Adipose tissue (tissue), 3 donors: ENCODE measurements around the gene FADS2. TPM values are rescaled to one million over a fixed set of nuclear protein-coding genes. Genes with fewer than 3 reads are reported as not detected.
"Not testable (repeated sequence)": the region's sequence is repeated elsewhere in the genome, so short reads cannot be mapped to it uniquely, and the experiment has no call there.

ENCODE experiments used
- H3K27ac ChIP-seq: one replicate; pipeline ENCODE4 v1.5.1; 2013; ENCODE audit warnings: low read depth, low read length
- WGBS, 3 donors: extraction: QIAGEN DNeasy Blood & Tissue Kit; methylation state at CpG; one replicate each; pipeline ENCODE4 v1.1.7; 2013; 5-methylcytosine and 5-hydroxymethylcytosine counted together
- polyA plus RNA-seq, 3 donors: library from polyadenylated mRNA; stranded (reverse); fragments of 200-250 nt; gene quantifications; one replicate each; pipeline ENCODE4 v1.2.3, GENCODE V29; 2013
- donor health status: healthy with polysubstance abuse.
- donor health status: Bipolar disorder and iron deficiency.
- donor health status: healthy.

Gene FADS2
- polyA plus RNA-seq, 3 donors = 10.2 to 42.1 (median 27.9) TPM

- WGBS, 3 donors = 78 to 93% (median 86%) methylated on average over 15 to 16 of the region's 16 CpGs
- H3K27ac ChIP-seq = no peak overlapping the region
These were observed 45.7 kb downstream of the FADS2 start for GRCh38 chr11:61873588-61874376.

- WGBS, 3 donors = 75 to 82% (median 79%) methylated on average over 12 of the region's 12 CpGs
- no peak overlapping the region for H3K27ac ChIP-seq
These were observed 46.3 kb downstream of the FADS2 start for GRCh38 chr11:61874377-61874809.

GRCh38 chr11:61874853-61875252, 46.8 kb downstream of the FADS2 start:
- WGBS, 3 donors = 75 to 83% (median 82%) methylated on average over 3 of the region's 3 CpGs
- no peak overlapping the region for H3K27ac ChIP-seq

- WGBS, 3 donors = 91 to 96% (median 94%) methylated on average over 11 to 14 of the region's 14 CpGs
- no peak overlapping the region for H3K27ac ChIP-seq
These were observed 47.6 kb downstream of the FADS2 start for GRCh38 chr11:61875698-61876097.

- WGBS, 3 donors = 90 to 91% (median 91%) methylated on average over 7 of the region's 7 CpGs
- no peak overlapping the region for H3K27ac ChIP-seq
These were observed 51.1 kb downstream of the FADS2 start for GRCh38 chr11:61879152-61879551.

GRCh38 chr11:61880031-61880430, 51.9 kb downstream of the FADS2 start:
- WGBS, 3 donors = 85 to 93% (median 86%) methylated on average over 11 of the region's 11 CpGs
- H3K27ac ChIP-seq = no peak overlapping the region

GRCh38 chr11:61880454-61880853, 52.4 kb downstream of the FADS2 start:
- H3K27ac ChIP-seq = no peak overlapping the region
- WGBS, 3 donors = 61 to 78% (median 71%) methylated on average over 6 of the region's 6 CpGs

- 70 to 84% (median 71%) methylated on average over 3 of the region's 3 CpGs for WGBS, 3 donors
- H3K27ac ChIP-seq = no peak overlapping the region
These were observed 53.3 kb downstream of the FADS2 start for GRCh38 chr11:61881397-61881796.

GRCh38 chr11:61882267-61882666, 54.2 kb downstream of the FADS2 start:
- 85 to 93% (median 91%) methylated on average over 3 of the region's 3 CpGs for WGBS, 3 donors
- not testable (repeated sequence) for H3K27ac ChIP-seq

GRCh38 chr11:61882879-61883278, 54.8 kb downstream of the FADS2 start:
- no peak overlapping the region for H3K27ac ChIP-seq
- WGBS, 3 donors = 79 to 97% (median 81%) methylated on average over 6 of the region's 6 CpGs

- 88 to 94% (median 91%) methylated on average over 10 of the region's 10 CpGs for WGBS, 3 donors
- no peak overlapping the region for H3K27ac ChIP-seq
These were observed 55.2 kb downstream of the FADS2 start for GRCh38 chr11:61883327-61883726.

GRCh38 chr11:61883947-61884346, 55.8 kb downstream of the FADS2 start:
- H3K27ac ChIP-seq = no peak overlapping the region
- 86 to 89% (median 86%) methylated on average over 5 of the region's 5 CpGs for WGBS, 3 donors

- 85 to 96% (median 87%) methylated on average over 7 of the region's 7 CpGs for WGBS, 3 donors
- no peak overlapping the region for H3K27ac ChIP-seq
These were observed 57.2 kb downstream of the FADS2 start for GRCh38 chr11:61885166-61885778.

GRCh38 chr11:61885784-61886580, 57.9 kb downstream of the FADS2 start:
- 79 to 94% (median 85%) methylated on average over 13 of the region's 13 CpGs for WGBS, 3 donors
- H3K27ac ChIP-seq = no peak overlapping the region

- 96 to 100% (median 97%) methylated on average over 3 of the region's 3 CpGs for WGBS, 3 donors
- H3K27ac ChIP-seq = no peak overlapping the region
These were observed 58.5 kb downstream of the FADS2 start for GRCh38 chr11:61886643-61887042.

GRCh38 chr11:61887839-61888494, 59.9 kb downstream of the FADS2 start:
- H3K27ac ChIP-seq = peak overlapping the region; percentile 29
- 62 to 77% (median 67%) methylated on average over 7 of the region's 7 CpGs for WGBS, 3 donors

- WGBS, 3 donors = 86 to 94% (median 91%) methylated on average over 12 of the region's 12 CpGs
- H3K27ac ChIP-seq = peak overlapping the region; percentile 29
These were observed 60.5 kb downstream of the FADS2 start for GRCh38 chr11:61888590-61888989.

- 75 to 90% (median 86%) methylated on average over 10 of the region's 10 CpGs for WGBS, 3 donors
- H3K27ac ChIP-seq = no peak overlapping the region
These were observed 61.7 kb downstream of the FADS2 start for GRCh38 chr11:61889831-61890230.
